Nephron (organoid): Measurements from ENCODE around the gene LSM14A.

Experiments used
- H3K27ac Mint-ChIP-seq, 3 experiments: 2 replicates each; pipeline ENCODE4 v1.8.0; 2020; ENCODE audit warnings: mixed read lengths in 3 of 3, mild to moderate bottlenecking in 2 of 3, moderate library complexity in 1 of 3
- H3K27me3 Mint-ChIP-seq: 2 replicates; pipeline ENCODE4 v1.8.0; 2021; ENCODE audit warnings: low read depth, mild to moderate bottlenecking, moderate library complexity, mixed read lengths
- H3K36me3 Mint-ChIP-seq: 2 replicates; pipeline ENCODE4 v1.8.0; 2020; ENCODE audit warnings: low read depth, mixed read lengths
- H3K4me1 Mint-ChIP-seq: 2 replicates; pipeline ENCODE4 v1.8.0; 2020; ENCODE audit warnings: mixed read lengths
- H3K4me3 Mint-ChIP-seq, 3 experiments: 2 replicates each; pipeline ENCODE4 v1.8.0; 2020; ENCODE audit warnings: mild to moderate bottlenecking in 3 of 3, mixed read lengths in 3 of 3, moderate library complexity in 2 of 3
- H3K9me3 Mint-ChIP-seq: 2 replicates; pipeline ENCODE4 v1.8.0; 2020; ENCODE audit warnings: mixed read lengths
- CTCF ChIP-seq, 3 experiments: fragments of 200-600 bp; sonication (generic); IDR thresholded peaks; one replicate each; pipeline ENCODE4 v1.5.0; 2021; ENCODE audit warnings: antibody characterized with exemption in 3 of 3; ENCODE audit not compliant: unreplicated experiment in 3 of 3

The LSM14A gene

GRCh38 chr19:34225659-34226015 lies 53.3 kb downstream of the LSM14A start:
- no peak overlapping the region for H3K27ac Mint-ChIP-seq
- no peaks in the 10 kb centered on the region for H3K9me3 Mint-ChIP-seq
- H3K36me3 Mint-ChIP-seq: peaks cover 77% of the 10 kb centered on the region
- TF ChIP-seq CTCF (IDR thresholded peaks at IDR 0.05; ENCODE audit: unreplicated experiment in 3 of 3): no peak
- no peaks in the 10 kb centered on the region for H3K27me3 Mint-ChIP-seq
- no peak overlapping the region for H3K4me3 Mint-ChIP-seq
- no peaks in the 10 kb centered on the region for H3K4me1 Mint-ChIP-seq

- Mint-ChIP-seq H3K4me3 (no peak overlapping the region), H3K9me3 (no peaks in the 10 kb centered on the region)
Measured at GRCh38 chr19:34226036-34226435, 53.7 kb downstream of the LSM14A start.

GRCh38 chr19:34228347-34228746 lies 56.0 kb downstream of the LSM14A start:
- peaks cover 63% of the 10 kb centered on the region for H3K36me3 Mint-ChIP-seq
- no peak overlapping the region for H3K4me3 Mint-ChIP-seq
- H3K27me3 Mint-ChIP-seq: no peaks in the 10 kb centered on the region
- no peaks in the 10 kb centered on the region for H3K9me3 Mint-ChIP-seq
- H3K27ac Mint-ChIP-seq: no peak overlapping the region
- TF ChIP-seq CTCF (IDR thresholded peaks at IDR 0.05; ENCODE audit: unreplicated experiment in 3 of 3): no peak
- no peaks in the 10 kb centered on the region for H3K4me1 Mint-ChIP-seq

More at GRCh38 chr19:34226036-34226435, 53.7 kb downstream of the LSM14A start:
- H3K27ac Mint-ChIP-seq: no peak overlapping the region
- no peaks in the 10 kb centered on the region for H3K27me3 Mint-ChIP-seq
- H3K4me1 Mint-ChIP-seq: no peaks in the 10 kb centered on the region
- peaks cover 78% of the 10 kb centered on the region for H3K36me3 Mint-ChIP-seq
- no peak for TF ChIP-seq CTCF (IDR thresholded peaks at IDR 0.05; ENCODE audit: unreplicated experiment in 3 of 3)

- no peaks in the 10 kb centered on the region for H3K27me3 Mint-ChIP-seq
- H3K27ac Mint-ChIP-seq: no peak overlapping the region
- H3K9me3 Mint-ChIP-seq: no peaks in the 10 kb centered on the region
- H3K4me3 Mint-ChIP-seq: no peak overlapping the region
- H3K4me1 Mint-ChIP-seq: no peaks in the 10 kb centered on the region
- peaks cover 59% of the 10 kb centered on the region for H3K36me3 Mint-ChIP-seq
- TF ChIP-seq CTCF (IDR thresholded peaks at IDR 0.05; ENCODE audit: unreplicated experiment in 3 of 3): no peak
Measured at GRCh38 chr19:34228762-34229161, 56.5 kb downstream of the LSM14A start.

- no peak overlapping the region for H3K4me3 Mint-ChIP-seq
- H3K4me1 Mint-ChIP-seq: no peaks in the 10 kb centered on the region
- H3K27ac Mint-ChIP-seq: no peak overlapping the region
- no peaks in the 10 kb centered on the region for H3K27me3 Mint-ChIP-seq
- no peaks in the 10 kb centered on the region for H3K9me3 Mint-ChIP-seq
- no peak for TF ChIP-seq CTCF (IDR thresholded peaks at IDR 0.05; ENCODE audit: unreplicated experiment in 3 of 3)
- peaks cover 50% of the 10 kb centered on the region for H3K36me3 Mint-ChIP-seq
Measured at GRCh38 chr19:34229721-34230120, 57.4 kb downstream of the LSM14A start.

GRCh38 chr19:34230820-34231219 lies 58.5 kb downstream of the LSM14A start:
- Mint-ChIP-seq H3K27ac (no peak overlapping the region), H3K27me3 (no peaks in the 10 kb centered on the region), H3K9me3 (no peaks in the 10 kb centered on the region), H3K36me3 (peaks cover 48% of the 10 kb centered on the region), H3K4me3 (no peak overlapping the region), H3K4me1 (no peaks in the 10 kb centered on the region)
- no peak for TF ChIP-seq CTCF (IDR thresholded peaks at IDR 0.05; ENCODE audit: unreplicated experiment in 3 of 3)
